HepG2 (cell line): ENCODE data around the gene MBD4. TPM values are rescaled to one million over a fixed set of nuclear protein-coding genes. Genes with fewer than 3 reads are reported as not detected.

Source experiments
- ATAC-seq: fragments of 200-7000 bp; cut with Tn5 transposase; 3 replicates; pipeline ENCODE4 v1.9.1; 2020; ENCODE audit warnings: mild to moderate bottlenecking, moderate library complexity
- BruUV-seq: library from RNA; stranded (reverse); fragments of 400-500 nt; replicated peaks from 2 replicates; lab custom pipeline; 2021; lab: Mats Ljungman, UMichigan
- CTCF ChIA-PET: fragments of 300-600 bp; formaldehyde crosslinking; extraction: SDS; loops from one replicate; lab custom pipeline; 2021; ENCODE audit warnings: low total read pairs, inconsistent platforms, low intra/inter-chr PET ratio; lab: Yijun Ruan, JAX
- POLR2A ChIA-PET: fragments of 350-600 bp; sonication (Branson Sonifier 250); formaldehyde crosslinking; loops from one replicate; lab custom pipeline; 2020; ENCODE audit warnings: antibody characterized with exemption, inconsistent platforms; lab: Yijun Ruan, JAX
- DNase-seq: peaks from one replicate; pipeline ENCODE4 v3.0.0-alpha.2; 2015; ENCODE audit warnings: low spot score
- FAIRE-seq: peaks from 3 replicates; lab custom pipeline; 2011; peaks lifted over from hg19 to GRCh38; lab: Jason Lieb, UNC
- H2AFZ ChIP-seq: one replicate; pipeline ENCODE4 v1.6.1; 2011; ENCODE audit warnings: low read length, inconsistent platforms
- H3K27ac ChIP-seq: fragments of 300-600 bp; 3 replicates; pipeline ENCODE4 v1.8.0; 2011; ENCODE audit warnings: mixed run types, mild to moderate bottlenecking, mixed read lengths, low read length, inconsistent platforms; ENCODE audit not compliant: insufficient read depth; ENCODE audit errors: extremely low read length
- H3K27me3 ChIP-seq, 2 experiments: fragments of 200-600 bp in 1 of 2; 2 replicates in 1 of 2; 3 replicates in 1 of 2; pipeline versions ENCODE4 v1.6.0 to v1.8.0; 2011; ENCODE audit warnings: low read length in 2 of 2, mild to moderate bottlenecking in 2 of 2, moderate library complexity in 2 of 2, inconsistent platforms in 1 of 2; ENCODE audit not compliant: insufficient read depth in 2 of 2, control insufficient read depth in 1 of 2
- H3K36me3 ChIP-seq, 2 experiments: fragments of 200-600 bp in 1 of 2; replicated peaks in 1 of 2; 2 replicates in 1 of 2; 3 replicates in 1 of 2; pipeline versions ENCODE4 v1.5.1 to v1.8.0; 2011; ENCODE audit warnings: low read length in 2 of 2, inconsistent platforms in 1 of 2; ENCODE audit not compliant: insufficient read depth in 2 of 2, control insufficient read depth in 1 of 2
- H3K4me1 ChIP-seq: 2 replicates; pipeline ENCODE4 v1.5.1; 2012; ENCODE audit warnings: low read length, inconsistent platforms; ENCODE audit not compliant: insufficient read depth
- H3K4me2 ChIP-seq: 2 replicates; pipeline ENCODE4 v1.6.0; 2011; ENCODE audit warnings: low read depth, low read length, inconsistent platforms
- H3K4me3 ChIP-seq, 3 experiments: fragments of 200-600 bp in 1 of 3; sonication (generic), shearing (Covaris generic) in 1 of 3; replicated peaks in 1 of 3; 2 replicates each; pipeline ENCODE4 v1.5.1; 2011 to 2016; ENCODE audit warnings: low read length in 3 of 3, inconsistent platforms in 2 of 3, low read depth in 2 of 3, mild to moderate bottlenecking in 2 of 3, control low read depth in 1 of 3, mixed read lengths in 1 of 3; ENCODE audit not compliant: insufficient read depth in 1 of 3
- H3K79me2 ChIP-seq: one replicate; pipeline ENCODE4 v1.6.1; 2011; ENCODE audit warnings: low read length, inconsistent platforms; ENCODE audit not compliant: insufficient read depth
- H3K9ac ChIP-seq: 2 replicates; pipeline ENCODE4 v1.6.0; 2011; ENCODE audit warnings: mild to moderate bottlenecking, low read depth, low read length, inconsistent platforms; ENCODE audit not compliant: insufficient read depth
- H3K9me3 ChIP-seq: 2 replicates; pipeline ENCODE4 v1.5.1; 2012; ENCODE audit warnings: mild to moderate bottlenecking, low read length
- H4K20me1 ChIP-seq: 2 replicates; pipeline ENCODE4 v1.6.0; 2011; ENCODE audit warnings: inconsistent platforms, mild to moderate bottlenecking, low read length, moderate library complexity; ENCODE audit not compliant: insufficient read depth
- CEBPB ChIP-seq: IDR thresholded peaks from 2 replicates; pipeline ENCODE4 v1.6.1; 2011; ENCODE audit warnings: low read depth, low read length, improper control_type of control experiment, borderline replicate concordance
- CEBPG ChIP-seq: IDR thresholded peaks from 2 replicates; pipeline ENCODE4 v1.6.1; 2016
- CREB1 ChIP-seq, 2 experiments: fragments of 450-650 bp in 1 of 2; IDR thresholded peaks; 2 replicates each; pipeline ENCODE4 v1.6.1; 2016 to 2017; ENCODE audit warnings: control low read depth in 1 of 2, mild to moderate bottlenecking in 1 of 2, missing compliant biosample characterization in 1 of 2, missing genetic modification characterization in 1 of 2
- FOXM1 ChIP-seq: sonication (generic); formaldehyde crosslinking; IDR thresholded peaks from 2 replicates; pipeline ENCODE4 v1.5.0; 2020; ENCODE audit warnings: missing genetic modification reagents
- MBNL3 ChIP-seq: fragments of 250-450 bp; sonication (Bioruptor Pico); conservative IDR thresholded peaks from 2 replicates; pipeline ENCODE4 v1.8.0; 2022; ENCODE audit warnings: mild to moderate bottlenecking, inconsistent platforms
- NFE2 ChIP-seq: sonication (generic); formaldehyde crosslinking; IDR thresholded peaks from 2 replicates; pipeline ENCODE4 v1.4.0; 2020; ENCODE audit warnings: missing genetic modification reagents
- PATZ1 ChIP-seq: sonication (generic); formaldehyde crosslinking; IDR thresholded peaks from 2 replicates; pipeline ENCODE4 v1.4.0; 2020; ENCODE audit warnings: missing genetic modification reagents
- TCF12 ChIP-seq, 2 experiments: fragments of 450-650 bp in 1 of 2; sonication (generic) in 1 of 2; formaldehyde crosslinking in 1 of 2; IDR thresholded peaks; 2 replicates each; pipeline versions ENCODE4 v1.6.1 to v1.8.0; 2017 to 2022; ENCODE audit warnings: antibody characterized with exemption in 1 of 2, mild to moderate bottlenecking in 1 of 2, missing genetic modification reagents in 1 of 2, moderate library complexity in 1 of 2
- ZFP36 ChIP-seq: fragments of 150-350 bp; IDR thresholded peaks from 2 replicates; pipeline ENCODE4 v1.6.1; 2018; ENCODE audit warnings: borderline replicate concordance, low read length, low read depth; ENCODE audit not compliant: partially characterized antibody
- ZFP37 ChIP-seq: sonication (generic); formaldehyde crosslinking; IDR thresholded peaks from 2 replicates; pipeline ENCODE4 v1.4.0; 2020; ENCODE audit warnings: missing genetic modification reagents, borderline replicate concordance
- ZNF431 ChIP-seq: sonication (generic); formaldehyde crosslinking; IDR thresholded peaks from 2 replicates; pipeline ENCODE4 v1.9.0; 2022; ENCODE audit warnings: missing genetic modification reagents, low read depth, mild to moderate bottlenecking, borderline replicate concordance
- WGBS: methylation state at CpG from one replicate; pipeline ENCODE4 v1.1.6; 2017; ENCODE audit warnings: low lambda C conversion rate; 5-methylcytosine and 5-hydroxymethylcytosine counted together
- in situ Hi-C: cut with HindIII; loops from 2 replicates; pipeline ENCODE4 v1.10.0; 2017; ENCODE audit warnings: low pct_unique_long_range_greater_than_20kb; ENCODE audit not compliant: extremely low pct_ligation_motif_present
- intact Hi-C: fragments of 100-400 bp; cut with micrococcal nuclease; formaldehyde crosslinking; loops from one replicate; pipeline ENCODE4 v1.10.0; 2022; ENCODE audit not compliant: unreplicated experiment
- polyA plus RNA-seq, 8 experiments: library from polyadenylated mRNA; depleted of rRNA in 3 of 8; stranded (reverse) in 7 of 8; unstranded in 1 of 8; fragments of >200 nt; fragmentation: Illumina TruSeq in 4 of 8; extraction: Trizol in 4 of 8; gene quantifications; 2 replicates each; pipeline versions ENCODE4 v1.2.1 to v1.2.3, GENCODE V29; 2011 to 2016; ENCODE audit warnings: low read depth in 4 of 8, missing spikeins in 1 of 8, mixed read lengths in 1 of 8; ENCODE audit not compliant: insufficient read depth in 1 of 8
- total RNA-seq, 5 experiments: library from RNA; depleted of rRNA; stranded (reverse); fragments of >200 nt; fragmentation: Illumina TruSeq; extraction: Trizol; gene quantifications; 2 replicates each; pipeline ENCODE4 v1.2.3, GENCODE V29; 2016; ENCODE audit warnings: low read depth in 1 of 5
- TF ChIP-seq, protein P1 (sequence below), 2 experiments: fragments of 450-650 bp in 1 of 2; sonication (generic) in 1 of 2; formaldehyde crosslinking in 1 of 2; IDR thresholded peaks; 2 replicates each; pipeline versions ENCODE4 v1.6.1 to v1.8.0; 2016 to 2022; ENCODE audit warnings: antibody characterized with exemption in 1 of 2, mild to moderate bottlenecking in 1 of 2, missing genetic modification reagents in 1 of 2

The MBD4 gene
- total and polyA plus RNA-seq, 2 of the 13 experiments (the other 11 are each of a cell fraction or from before 2014, with no cell fraction given), result 14.9 to 25.3 TPM

- Histone ChIP-seq H3K4me2 (no peak overlapping the region), H3K27ac (no peak overlapping the region), H3K36me3 (0 out of 5 replicates have a peak, but pooled peaks cover 0 to 2% of the 10 kb centered on the region in 2 experiments), H3K9me3 (no peaks in the 10 kb centered on the region), H3K4me3 (no peak overlapping the region), H3K9ac (no peak overlapping the region), H2AFZ (no peak overlapping the region), H4K20me1 (no peaks in the 10 kb centered on the region), H3K27me3 (no peaks in the 10 kb centered on the region), H3K4me1 (peaks cover 30% of the 10 kb centered on the region), H3K79me2 (no peaks in the 10 kb centered on the region)
- CTCF ChIA-PET, result no interaction called here
- POLR2A ChIA-PET, result interaction anchor here (0.8 to 1.5 kb wide), 3 partner anchors 9 to 30 kb away, joined by 3 to 5 read pairs (median 5); partner anchors contain the start of genes IFT122 and MBD4
- ATAC-seq (no peak), FAIRE-seq (no peak), DNase-seq (no peak)
- no TSS peak for BruUV-seq
- intact Hi-C loops, result no loop called here
- 88% methylated on average over 2 of the region's 2 CpGs for WGBS
- in situ Hi-C loops, result no loop called here
- TF ChIP-seq FOXM1 (CRISPR knock-in tag) (no peak), MBNL3 (no peak), ZFP37 (CRISPR knock-in tag) (no peak), ZNF431 (no peak), CEBPG (0 out of 2 replicates have a peak, but pooled peaks have one; percentile 7), CEBPB (peak; percentile 70), CREB1 (IDR thresholded peaks at IDR 0.05) (no peak), CREB1 (CRISPR knock-in tag; IDR thresholded peaks at IDR 0.05) (no peak), ZFP36 (no peak), NFE2 (CRISPR knock-in tag) (no peak), TCF12 (IDR thresholded peaks at IDR 0.05) (no peak), TCF12 (CRISPR knock-in tag; IDR thresholded peaks at IDR 0.05) (no peak), PATZ1 (CRISPR knock-in tag) (no peak)
- TF ChIP-seq, protein P1, sequence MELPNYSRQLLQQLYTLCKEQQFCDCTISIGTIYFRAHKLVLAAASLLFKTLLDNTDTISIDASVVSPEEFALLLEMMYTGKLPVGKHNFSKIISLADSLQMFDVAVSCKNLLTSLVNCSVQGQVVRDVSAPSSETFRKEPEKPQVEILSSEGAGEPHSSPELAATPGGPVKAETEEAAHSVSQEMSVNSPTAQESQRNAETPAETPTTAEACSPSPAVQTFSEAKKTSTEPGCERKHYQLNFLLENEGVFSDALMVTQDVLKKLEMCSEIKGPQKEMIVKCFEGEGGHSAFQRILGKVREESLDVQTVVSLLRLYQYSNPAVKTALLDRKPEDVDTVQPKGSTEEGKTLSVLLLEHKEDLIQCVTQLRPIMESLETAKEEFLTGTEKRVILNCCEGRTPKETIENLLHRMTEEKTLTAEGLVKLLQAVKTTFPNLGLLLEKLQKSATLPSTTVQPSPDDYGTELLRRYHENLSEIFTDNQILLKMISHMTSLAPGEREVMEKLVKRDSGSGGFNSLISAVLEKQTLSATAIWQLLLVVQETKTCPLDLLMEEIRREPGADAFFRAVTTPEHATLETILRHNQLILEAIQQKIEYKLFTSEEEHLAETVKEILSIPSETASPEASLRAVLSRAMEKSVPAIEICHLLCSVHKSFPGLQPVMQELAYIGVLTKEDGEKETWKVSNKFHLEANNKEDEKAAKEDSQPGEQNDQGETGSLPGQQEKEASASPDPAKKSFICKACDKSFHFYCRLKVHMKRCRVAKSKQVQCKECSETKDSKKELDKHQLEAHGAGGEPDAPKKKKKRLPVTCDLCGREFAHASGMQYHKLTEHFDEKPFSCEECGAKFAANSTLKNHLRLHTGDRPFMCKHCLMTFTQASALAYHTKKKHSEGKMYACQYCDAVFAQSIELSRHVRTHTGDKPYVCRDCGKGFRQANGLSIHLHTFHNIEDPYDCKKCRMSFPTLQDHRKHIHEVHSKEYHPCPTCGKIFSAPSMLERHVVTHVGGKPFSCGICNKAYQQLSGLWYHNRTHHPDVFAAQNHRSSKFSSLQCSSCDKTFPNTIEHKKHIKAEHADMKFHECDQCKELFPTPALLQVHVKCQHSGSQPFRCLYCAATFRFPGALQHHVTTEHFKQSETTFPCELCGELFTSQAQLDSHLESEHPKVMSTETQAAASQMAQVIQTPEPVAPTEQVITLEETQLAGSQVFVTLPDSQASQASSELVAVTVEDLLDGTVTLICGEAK (IDR thresholded peaks at IDR 0.05), result no peak
- TF ChIP-seq, protein P1 (CRISPR knock-in tag; IDR thresholded peaks at IDR 0.05), result 0 out of 2 replicates have a peak, but pooled peaks have one; percentile 23
These were observed 30.2 kb downstream of the MBD4 start for GRCh38 chr3:129409541-129409940.
